Measurements from ENCODE around the gene CRIP3.

Gene CRIP3

GRCh38 chr6:43287717-43288679 lies 20.6 kb downstream of the CRIP3 start:
- DNase-seq (ENCODE audit: low read depth), result no peak

- DNase-seq (ENCODE audit: low read depth), result no peak
Observed at GRCh38 chr6:43286980-43287716, 21.5 kb downstream of the CRIP3 start.

GRCh38 chr6:43286456-43286979 lies 22.1 kb downstream of the CRIP3 start:
- DNase-seq (ENCODE audit: low read depth), result no peak

GRCh38 chr6:43285832-43286231 lies 22.8 kb downstream of the CRIP3 start:
- DNase-seq (ENCODE audit: low read depth), result no peak

GRCh38 chr6:43284991-43285781 lies 23.4 kb downstream of the CRIP3 start:
- DNase-seq (ENCODE audit: low read depth), result no peak

GRCh38 chr6:43283905-43284304 lies 24.7 kb downstream of the CRIP3 start:
- no peak for DNase-seq (ENCODE audit: low read depth)

GRCh38 chr6:43283514-43283901 lies 25.1 kb downstream of the CRIP3 start:
- DNase-seq (ENCODE audit: low read depth), result no peak

GRCh38 chr6:43282636-43283513 lies 25.8 kb downstream of the CRIP3 start:
- no peak for DNase-seq (ENCODE audit: low read depth)

- no peak for DNase-seq (ENCODE audit: low read depth)
Observed at GRCh38 chr6:43282060-43282459, 26.6 kb downstream of the CRIP3 start.

- no peak for DNase-seq (ENCODE audit: low read depth)
Observed at GRCh38 chr6:43280234-43280633, 28.4 kb downstream of the CRIP3 start.

GRCh38 chr6:43278524-43279078 lies 30.0 kb downstream of the CRIP3 start:
- DNase-seq (ENCODE audit: low read depth), result peak; percentile 63

- no peak for DNase-seq (ENCODE audit: low read depth)
Observed at GRCh38 chr6:43277643-43278523, 30.7 kb downstream of the CRIP3 start.

GRCh38 chr6:43277306-43277642 lies 31.4 kb downstream of the CRIP3 start:
- DNase-seq (ENCODE audit: low read depth), result no peak

- DNase-seq (ENCODE audit: low read depth), result no peak
Observed at GRCh38 chr6:43276577-43277305, 31.9 kb downstream of the CRIP3 start.

- no peak for DNase-seq (ENCODE audit: low read depth)
Observed at GRCh38 chr6:43275801-43276576, 32.6 kb downstream of the CRIP3 start.

- no peak for DNase-seq (ENCODE audit: low read depth)
Observed at GRCh38 chr6:43274916-43275597, 33.6 kb downstream of the CRIP3 start.

- no peak for DNase-seq (ENCODE audit: low read depth)
Observed at GRCh38 chr6:43274127-43274915, 34.3 kb downstream of the CRIP3 start.
